ENCODE data around the gene MEOX1.

- TF ChIP-seq CTCF (IDR thresholded peaks at IDR 0.05) (no peak), POLR2A (IDR thresholded peaks at IDR 0.05) (no peak)
Measured at GRCh38 chr17:43616029-43616351, 45.7 kb downstream of the MEOX1 start.

Measured in Peyer's patch (tissue), 4 donors.